22Rv1 (cell line): ENCODE measurements around the gene CDK11A.

ENCODE experiments used
- CTCF ChIP-seq: fragments of 450-650 bp; IDR thresholded peaks from 2 replicates; pipeline ENCODE4 v1.5.1; 2017; ENCODE audit warnings: mild to moderate bottlenecking
- ZFX ChIP-seq: fragments of 450-650 bp; IDR thresholded peaks from 2 replicates; pipeline ENCODE4 v1.6.1; 2017; ENCODE audit warnings: antibody characterized with exemption, borderline replicate concordance

GRCh38 chr1:1669468-1670440 is 54.4 kb downstream of the CDK11A start:
- TF ChIP-seq CTCF (no peak), ZFX (no peak)
